ENCODE data around the gene GABRG3. TPM values are rescaled to one million over a fixed set of nuclear protein-coding genes. Genes with fewer than 3 reads are reported as not detected.

The GABRG3 gene
- total RNA-seq, 4 donors from 2014 or later: not detected

DNA sequence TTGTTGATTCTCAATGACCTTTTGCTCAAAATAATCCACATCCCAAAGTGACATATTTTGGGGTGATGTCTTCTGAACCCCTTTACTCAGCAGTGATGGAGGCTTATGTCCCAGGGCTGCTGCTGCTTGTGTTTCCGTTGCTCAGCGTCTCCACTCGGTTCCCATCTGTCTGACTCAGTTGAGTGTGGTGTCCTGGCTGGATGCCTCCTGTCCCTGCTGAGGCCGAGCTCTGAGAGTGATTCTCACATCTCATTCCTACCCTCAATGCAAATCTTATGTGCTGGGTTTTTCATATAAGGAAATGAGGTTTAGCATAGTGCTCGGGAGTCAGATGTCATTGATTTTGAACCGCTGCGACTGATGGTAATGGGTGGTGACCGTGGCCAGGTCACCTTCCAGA is 247.4 kb downstream of the GABRG3 start:
- no peak for DNase-seq (ENCODE audit: extremely low spot score)
- H3K36me3 ChIP-seq: no peaks in the 10 kb centered on the region
- H3K9me3 ChIP-seq: no peaks in the 10 kb centered on the region
- intact Hi-C loops (cut with DNase I): no loop called here
- WGBS: 87% methylated on average over 8 of the region's 8 CpGs
- H3K4me3 ChIP-seq: no peak overlapping the region
- TF ChIP-seq POLR2AphosphoS5 (IDR thresholded peaks at IDR 0.05) (no peak), POLR2A (IDR thresholded peaks at IDR 0.05; ENCODE audit: low read depth) (no peak), EP300 (IDR thresholded peaks at IDR 0.05) (no peak)
- TF ChIP-seq, protein P1, sequence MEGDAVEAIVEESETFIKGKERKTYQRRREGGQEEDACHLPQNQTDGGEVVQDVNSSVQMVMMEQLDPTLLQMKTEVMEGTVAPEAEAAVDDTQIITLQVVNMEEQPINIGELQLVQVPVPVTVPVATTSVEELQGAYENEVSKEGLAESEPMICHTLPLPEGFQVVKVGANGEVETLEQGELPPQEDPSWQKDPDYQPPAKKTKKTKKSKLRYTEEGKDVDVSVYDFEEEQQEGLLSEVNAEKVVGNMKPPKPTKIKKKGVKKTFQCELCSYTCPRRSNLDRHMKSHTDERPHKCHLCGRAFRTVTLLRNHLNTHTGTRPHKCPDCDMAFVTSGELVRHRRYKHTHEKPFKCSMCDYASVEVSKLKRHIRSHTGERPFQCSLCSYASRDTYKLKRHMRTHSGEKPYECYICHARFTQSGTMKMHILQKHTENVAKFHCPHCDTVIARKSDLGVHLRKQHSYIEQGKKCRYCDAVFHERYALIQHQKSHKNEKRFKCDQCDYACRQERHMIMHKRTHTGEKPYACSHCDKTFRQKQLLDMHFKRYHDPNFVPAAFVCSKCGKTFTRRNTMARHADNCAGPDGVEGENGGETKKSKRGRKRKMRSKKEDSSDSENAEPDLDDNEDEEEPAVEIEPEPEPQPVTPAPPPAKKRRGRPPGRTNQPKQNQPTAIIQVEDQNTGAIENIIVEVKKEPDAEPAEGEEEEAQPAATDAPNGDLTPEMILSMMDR (IDR thresholded peaks at IDR 0.05): no peak
- H3K27ac ChIP-seq (replicated peaks in 1 of 4): no peak overlapping the region
- no peaks in the 10 kb centered on the region for H3K4me1 ChIP-seq
- no peaks in the 10 kb centered on the region for H3K27me3 ChIP-seq

DNA sequence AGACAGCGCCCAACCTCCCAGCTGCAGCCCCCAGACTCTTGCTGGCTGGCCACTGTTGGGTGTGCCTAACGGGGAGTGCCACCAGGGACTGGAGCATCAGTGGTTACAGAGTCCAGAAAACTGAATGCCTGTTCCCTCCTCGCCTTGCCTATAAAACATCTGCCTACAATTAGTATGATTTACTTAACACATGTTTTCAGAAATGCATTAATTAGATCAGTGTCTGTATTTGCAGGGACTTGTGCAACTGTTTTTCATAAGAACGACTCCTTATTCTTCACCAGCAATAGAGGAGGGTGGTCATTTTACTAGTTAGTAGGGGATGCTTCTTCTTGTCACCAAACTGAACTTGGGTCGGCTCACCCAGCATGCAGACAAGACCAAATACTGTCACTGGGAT is 248.7 kb downstream of the GABRG3 start:
- H3K36me3 ChIP-seq: no peaks in the 10 kb centered on the region
- intact Hi-C loops (cut with DNase I): no loop called here
- H3K4me1 ChIP-seq: no peaks in the 10 kb centered on the region
- WGBS: 70% methylated on average over 5 of the region's 5 CpGs
- no peaks in the 10 kb centered on the region for H3K9me3 ChIP-seq
- TF ChIP-seq, protein P1 (IDR thresholded peaks at IDR 0.05): no peak
- no peak for TF ChIP-seq POLR2AphosphoS5 (IDR thresholded peaks at IDR 0.05)
- no peak for TF ChIP-seq EP300 (IDR thresholded peaks at IDR 0.05)
- TF ChIP-seq POLR2A (IDR thresholded peaks at IDR 0.05; ENCODE audit: low read depth): no peak
- DNase-seq (ENCODE audit: extremely low spot score): no peak
- no peaks in the 10 kb centered on the region for H3K27me3 ChIP-seq
- no peak overlapping the region for H3K4me3 ChIP-seq
- no peak overlapping the region for H3K27ac ChIP-seq (replicated peaks in 1 of 4)

DNA sequence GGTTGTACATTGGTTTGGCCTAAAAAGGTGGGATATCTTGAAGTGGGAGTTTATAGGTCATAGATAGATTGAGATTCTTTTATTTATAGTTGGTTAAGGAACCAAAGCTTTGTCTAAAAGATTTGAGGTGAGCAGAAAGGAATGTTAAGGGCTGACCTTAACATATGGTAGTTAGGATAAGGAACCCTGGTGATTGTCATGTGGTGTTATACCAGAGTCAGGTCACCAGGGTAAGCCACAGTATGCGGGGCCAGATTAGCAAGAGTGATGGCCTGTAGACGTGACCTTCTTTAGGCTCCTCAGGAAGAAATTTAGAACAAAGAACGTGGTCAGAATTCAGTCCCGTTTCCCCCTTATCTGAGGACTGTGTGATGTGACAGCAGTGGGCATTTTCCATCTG is 249.2 kb downstream of the GABRG3 start:
- 77% methylated on average over 4 of the region's 4 CpGs for WGBS
- no peak for DNase-seq (ENCODE audit: extremely low spot score)

DNA sequence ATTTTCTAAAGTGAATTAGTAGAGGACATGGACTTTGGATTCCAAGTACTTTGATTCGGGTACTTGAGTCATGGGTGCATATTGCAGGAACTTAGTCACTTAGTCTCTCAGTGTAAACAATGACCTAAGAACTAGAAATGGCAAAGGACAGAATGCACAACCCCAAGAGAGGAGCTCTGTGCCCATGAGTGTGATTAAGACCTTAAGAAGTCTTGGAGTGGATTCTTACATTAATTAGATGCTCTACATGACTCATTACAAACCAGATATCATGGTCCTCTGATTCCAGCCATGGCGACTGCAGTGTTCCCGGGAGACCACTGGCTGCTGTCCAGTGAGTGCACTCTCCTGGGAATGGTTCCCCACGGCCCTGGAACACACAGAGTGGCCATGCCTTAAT is 251.5 kb downstream of the GABRG3 start:
- Histone ChIP-seq H3K9me3 (no peaks in the 10 kb centered on the region), H3K4me3 (no peak overlapping the region), H3K27me3 (no peaks in the 10 kb centered on the region), H3K36me3 (no peaks in the 10 kb centered on the region), H3K4me1 (no peaks in the 10 kb centered on the region), H3K27ac (replicated peaks in 1 of 4) (no peak overlapping the region)
- TF ChIP-seq POLR2A (IDR thresholded peaks at IDR 0.05; ENCODE audit: low read depth) (no peak), POLR2AphosphoS5 (IDR thresholded peaks at IDR 0.05) (no peak), EP300 (IDR thresholded peaks at IDR 0.05) (no peak)
- no peak for DNase-seq (ENCODE audit: extremely low spot score)
- intact Hi-C loops (cut with DNase I): no loop called here
- WGBS: 60% methylated on average over 4 of the region's 4 CpGs

More for the DNA sequence above, 249.2 kb downstream of the GABRG3 start:
- Histone ChIP-seq H3K27me3 (no peaks in the 10 kb centered on the region), H3K9me3 (no peaks in the 10 kb centered on the region), H3K36me3 (no peaks in the 10 kb centered on the region), H3K4me3 (no peak overlapping the region), H3K27ac (replicated peaks in 1 of 4) (no peak overlapping the region), H3K4me1 (no peaks in the 10 kb centered on the region)
- no peak for TF ChIP-seq EP300 (IDR thresholded peaks at IDR 0.05)
- no peak for TF ChIP-seq POLR2AphosphoS5 (IDR thresholded peaks at IDR 0.05)
- TF ChIP-seq, protein P1 (IDR thresholded peaks at IDR 0.05): no peak
- TF ChIP-seq POLR2A (IDR thresholded peaks at IDR 0.05; ENCODE audit: low read depth): no peak
- intact Hi-C loops (cut with DNase I): no loop called here

DNA sequence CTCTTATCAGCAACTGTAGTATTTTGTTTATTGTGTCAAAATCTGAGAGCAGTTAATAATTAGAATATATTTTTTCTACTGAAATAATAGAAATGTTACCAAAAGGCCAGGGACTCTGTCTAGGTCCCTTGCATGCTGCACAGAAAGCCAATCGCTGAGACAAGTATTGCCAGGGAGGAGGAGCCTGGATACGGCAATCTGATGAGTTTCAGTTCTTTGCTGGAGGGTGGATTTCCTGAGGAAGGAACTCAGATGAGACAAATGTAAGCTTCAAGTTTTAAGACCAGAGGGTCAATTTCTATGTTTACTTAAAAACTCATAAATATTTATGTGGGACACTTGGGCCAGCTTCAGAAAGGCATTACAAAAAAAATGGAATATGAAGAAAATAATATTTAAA is 252.2 kb downstream of the GABRG3 start:
- DNase-seq (ENCODE audit: extremely low spot score): no peak
- no peak for TF ChIP-seq EP300 (IDR thresholded peaks at IDR 0.05)
- no peak for TF ChIP-seq POLR2A (IDR thresholded peaks at IDR 0.05; ENCODE audit: low read depth)
- TF ChIP-seq, protein P1 (IDR thresholded peaks at IDR 0.05): no peak
- H3K4me3 ChIP-seq: no peak overlapping the region
- intact Hi-C loops (cut with DNase I): no loop called here
- WGBS: 29% methylated on average over 2 of the region's 2 CpGs
- H3K9me3 ChIP-seq: no peaks in the 10 kb centered on the region
- no peak overlapping the region for H3K27ac ChIP-seq (replicated peaks in 1 of 4)
- no peaks in the 10 kb centered on the region for H3K27me3 ChIP-seq
- no peaks in the 10 kb centered on the region for H3K36me3 ChIP-seq
- H3K4me1 ChIP-seq: no peaks in the 10 kb centered on the region
